Chondrocyte (in vitro differentiated cells): ENCODE results near the gene RIT2. TPM values are rescaled to one million over a fixed set of nuclear protein-coding genes. Genes with fewer than 3 reads are reported as not detected.

ENCODE experiments used
- DNase-seq: peaks from one replicate; pipeline ENCODE4 v3.0.0; 2021; ENCODE audit warnings: mixed read lengths, low spot score
- H3K27ac Mint-ChIP-seq: one replicate; pipeline ENCODE4 v1.8.0; 2021; ENCODE audit warnings: mild to moderate bottlenecking, moderate library complexity, mixed read lengths; ENCODE audit not compliant: unreplicated experiment
- H3K27me3 Mint-ChIP-seq: 2 replicates; pipeline ENCODE4 v1.8.0; 2021; ENCODE audit warnings: low read depth, mixed read lengths
- H3K36me3 Mint-ChIP-seq: 2 replicates; pipeline ENCODE4 v1.8.0; 2021; ENCODE audit warnings: low read depth, mixed read lengths
- H3K4me1 Mint-ChIP-seq: 2 replicates; pipeline ENCODE4 v1.8.0; 2021; ENCODE audit warnings: low read depth, mild to moderate bottlenecking, mixed read lengths
- H3K4me3 Mint-ChIP-seq: one replicate; pipeline ENCODE4 v1.8.0; 2021; ENCODE audit warnings: mild to moderate bottlenecking, moderate library complexity, mixed read lengths; ENCODE audit not compliant: unreplicated experiment
- H3K9me3 Mint-ChIP-seq: 2 replicates; pipeline ENCODE4 v1.8.0; 2021; ENCODE audit warnings: low read depth, mixed read lengths
- CTCF ChIP-seq: fragments of 200-600 bp; sonication (generic); IDR thresholded peaks from 2 replicates; pipeline ENCODE4 v1.5.0; 2021; ENCODE audit warnings: antibody characterized with exemption, mild to moderate bottlenecking, moderate library complexity
- total RNA-seq: library from RNA; stranded (reverse); gene quantifications from 3 replicates; pipeline ENCODE4 v1.2.1, GENCODE V29; 2021

Gene RIT2
- total RNA-seq, 1 donor from 2014 or later = not detected

GRCh38 chr18:43009674-43010073 is 105.8 kb downstream of the RIT2 start:
- H3K27me3 Mint-ChIP-seq = peaks cover 10% of the 10 kb centered on the region
- no peaks in the 10 kb centered on the region for H3K9me3 Mint-ChIP-seq
- no peak for TF ChIP-seq CTCF
- H3K4me1 Mint-ChIP-seq = no peaks in the 10 kb centered on the region
- no peak for DNase-seq
- no peak overlapping the region for H3K4me3 Mint-ChIP-seq
- H3K36me3 Mint-ChIP-seq = no peaks in the 10 kb centered on the region
- H3K27ac Mint-ChIP-seq = no peak overlapping the region

- Mint-ChIP-seq H3K4me1 (no peaks in the 10 kb centered on the region), H3K27ac (no peak overlapping the region), H3K4me3 (no peak overlapping the region), H3K27me3 (peaks cover 10% of the 10 kb centered on the region), H3K36me3 (no peaks in the 10 kb centered on the region), H3K9me3 (no peaks in the 10 kb centered on the region)
- no peak for DNase-seq
- no peak for TF ChIP-seq CTCF
Observed at GRCh38 chr18:43007365-43007764, 108.1 kb downstream of the RIT2 start.

- no peak for DNase-seq
- Mint-ChIP-seq H3K9me3 (no peaks in the 10 kb centered on the region), H3K4me1 (no peaks in the 10 kb centered on the region), H3K27me3 (peaks cover 3% of the 10 kb centered on the region), H3K36me3 (no peaks in the 10 kb centered on the region), H3K27ac (no peak overlapping the region), H3K4me3 (no peak overlapping the region)
- no peak for TF ChIP-seq CTCF
Observed at GRCh38 chr18:43004421-43004820, 111.1 kb downstream of the RIT2 start.

GRCh38 chr18:43001821-43002220 is 113.7 kb downstream of the RIT2 start:
- Mint-ChIP-seq H3K27me3 (peaks cover 3% of the 10 kb centered on the region), H3K27ac (no peak overlapping the region), H3K4me1 (no peaks in the 10 kb centered on the region), H3K4me3 (no peak overlapping the region), H3K9me3 (no peaks in the 10 kb centered on the region), H3K36me3 (no peaks in the 10 kb centered on the region)
- TF ChIP-seq CTCF = no peak
- no peak for DNase-seq

GRCh38 chr18:42996824-42997223 is 118.7 kb downstream of the RIT2 start:
- DNase-seq = no peak
- no peak overlapping the region for H3K4me3 Mint-ChIP-seq
- peaks cover 9% of the 10 kb centered on the region for H3K9me3 Mint-ChIP-seq
- no peak for TF ChIP-seq CTCF
- H3K36me3 Mint-ChIP-seq = no peaks in the 10 kb centered on the region
- no peaks in the 10 kb centered on the region for H3K4me1 Mint-ChIP-seq
- H3K27me3 Mint-ChIP-seq = no peaks in the 10 kb centered on the region
- H3K27ac Mint-ChIP-seq = no peak overlapping the region
